PC-3 (cell line): ENCODE data around the gene SAMD11. TPM values are rescaled to one million over a fixed set of nuclear protein-coding genes. Genes with fewer than 3 reads are reported as not detected.

ENCODE experiments used
- ATAC-seq: fragments of 200-7000 bp; cut with Tn5 transposase; 2 replicates; pipeline ENCODE4 v1.9.1; 2020; ENCODE audit warnings: mild to moderate bottlenecking, moderate library complexity
- BruUV-seq: library from RNA; stranded (reverse); fragments of 400-500 nt; replicated peaks from 2 replicates; lab custom pipeline; 2021; lab: Mats Ljungman, UMichigan
- CTCF ChIA-PET: fragments of 300-600 bp; sonication (Branson Sonifier 250); formaldehyde crosslinking; loops from one replicate; lab custom pipeline; 2022; ENCODE audit warnings: antibody characterized with exemption; lab: Charles Lee
- POLR2A ChIA-PET: fragments of 300-600 bp; sonication (Branson Sonifier 250); formaldehyde crosslinking; loops from one replicate; lab custom pipeline; 2022; ENCODE audit warnings: antibody characterized with exemption; ENCODE audit not compliant: unreplicated experiment; lab: Charles Lee
- DNase-seq: peaks from one replicate; pipeline ENCODE4 v3.0.0-alpha.2; 2015
- H2AFZ ChIP-seq: fragments of 300-600 bp; sonication (generic); 2 replicates; pipeline ENCODE4 v1.6.0; 2016; ENCODE audit warnings: antibody characterized with exemption, low read length
- H3F3A ChIP-seq: fragments of 300-600 bp; sonication (generic); one replicate; pipeline ENCODE4 v1.6.0; 2017; ENCODE audit warnings: antibody characterized with exemption, low read length, control low read depth, mild to moderate bottlenecking; ENCODE audit not compliant: unreplicated experiment
- H3K27ac ChIP-seq: fragments of 300-600 bp; sonication (generic); 2 replicates; pipeline ENCODE4 v1.5.1; 2016; ENCODE audit warnings: mild to moderate bottlenecking, low read length
- H3K27me3 ChIP-seq: fragments of 300-600 bp; sonication (generic); 2 replicates; pipeline ENCODE4 v1.6.1; 2016; ENCODE audit warnings: low read length, mixed read lengths
- H3K36me3 ChIP-seq: fragments of 300-600 bp; sonication (generic); 2 replicates; pipeline ENCODE4 v1.6.1; 2016; ENCODE audit warnings: low read depth, mixed run types, low read length, mixed read lengths
- H3K4me1 ChIP-seq: fragments of 300-600 bp; sonication (generic); 2 replicates; pipeline ENCODE4 v1.5.1; 2016; ENCODE audit warnings: low read length; ENCODE audit not compliant: insufficient read depth
- H3K4me2 ChIP-seq: fragments of 300-600 bp; sonication (generic); 2 replicates; pipeline ENCODE4 v1.6.0; 2016; ENCODE audit warnings: low read length
- H3K4me3 ChIP-seq: fragments of 300-600 bp; sonication (generic); 2 replicates; pipeline ENCODE4 v1.5.1; 2016; ENCODE audit warnings: mild to moderate bottlenecking, low read length, mixed read lengths
- H3K79me2 ChIP-seq: fragments of 300-600 bp; sonication (generic); 2 replicates; pipeline ENCODE4 v1.6.1; 2017; ENCODE audit warnings: low read length, mixed read lengths
- H3K9ac ChIP-seq: fragments of 300-600 bp; sonication (generic); 2 replicates; pipeline ENCODE4 v1.6.0; 2016; ENCODE audit warnings: mild to moderate bottlenecking, low read length
- H3K9me2 ChIP-seq: fragments of 300-600 bp; sonication (generic); replicated peaks from 2 replicates; pipeline ENCODE4 v1.6.1; 2016; ENCODE audit warnings: mixed run types, low read length, mixed read lengths
- H3K9me3 ChIP-seq: fragments of 300-600 bp; sonication (generic); 2 replicates; pipeline ENCODE4 v1.6.1; 2016; ENCODE audit warnings: low read length, mixed read lengths
- H4K20me1 ChIP-seq: fragments of 300-600 bp; sonication (generic); 2 replicates; pipeline ENCODE4 v1.6.1; 2016; ENCODE audit warnings: low read length, mixed read lengths
- EZH2 ChIP-seq: fragments of 300-600 bp; sonication (generic); IDR thresholded peaks from one replicate; pipeline ENCODE4 v1.6.1; 2017; ENCODE audit warnings: antibody characterized with exemption, mild to moderate bottlenecking, low read length; ENCODE audit not compliant: unreplicated experiment
- EZH2phosphoT487 ChIP-seq: fragments of 300-600 bp; sonication (generic); IDR thresholded peaks from 2 replicates; pipeline ENCODE4 v1.6.1; 2018; ENCODE audit warnings: mild to moderate bottlenecking, antibody characterized with exemption, low read length, borderline replicate concordance
- intact Hi-C: fragments of 100-400 bp; cut with micrococcal nuclease; formaldehyde crosslinking; loops from 2 replicates; pipeline ENCODE4 v1.9.0; 2023
- total RNA-seq: library from RNA; depleted of rRNA; stranded (reverse); fragments of >200 nt; gene quantifications from 2 replicates; pipeline ENCODE4 v1.2.3, GENCODE V29; 2014
- TF ChIP-seq, protein P1 (sequence below): fragments of 300-600 bp; sonication (generic); conservative IDR thresholded peaks from 2 replicates; pipeline ENCODE4 v1.5.1; 2017; ENCODE audit warnings: antibody characterized with exemption, low read depth, mild to moderate bottlenecking, low read length

SAMD11 gene
- total RNA-seq, 1 experiment from 2014 or later, result 5.8 TPM

DNA sequence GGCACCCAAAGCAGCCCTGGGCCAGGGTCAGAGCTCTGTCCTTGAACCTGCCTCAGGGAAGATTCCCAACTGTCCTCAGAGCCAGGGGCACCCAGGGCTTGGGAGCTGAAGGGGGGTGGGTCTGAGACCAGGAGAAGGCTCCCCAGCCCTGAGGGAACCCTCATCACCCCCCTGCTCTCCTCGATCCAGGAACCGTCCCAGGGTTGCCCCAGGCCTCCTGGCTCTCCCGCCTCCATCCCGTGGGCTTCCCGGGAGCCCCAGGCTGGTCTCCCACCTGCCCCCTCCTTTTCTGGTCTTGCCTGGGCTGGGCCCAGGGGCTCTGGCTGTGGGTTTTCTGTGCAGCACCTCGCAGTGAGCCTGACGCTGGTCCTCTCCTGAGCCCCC lies 6.7 kb upstream of the SAMD11 start:
- Histone ChIP-seq H3K4me1 (no peaks in the 10 kb centered on the region; the same call in 1 of the 2 replicates), H3K79me2 (no peaks in the 10 kb centered on the region), H3K9me3 (no peaks in the 10 kb centered on the region), H3K27me3 (peaks cover 64% of the 10 kb centered on the region), H3K27ac (no peak overlapping the region), H3K4me2 (no peak overlapping the region), H3K4me3 (no peak overlapping the region), H3F3A (no peaks in the 10 kb centered on the region), H4K20me1 (no peaks in the 10 kb centered on the region), H2AFZ (no peak overlapping the region), H3K9ac (no peak overlapping the region), H3K36me3 (no peaks in the 10 kb centered on the region), H3K9me2 (no peaks in the 10 kb centered on the region)
- no TSS peak for BruUV-seq
- DNase-seq (no peak), ATAC-seq (no peak)
- intact Hi-C loops, result no loop called here
- ChIA-PET POLR2A (no interaction called here), CTCF (no interaction called here)
- TF ChIP-seq, protein P1, sequence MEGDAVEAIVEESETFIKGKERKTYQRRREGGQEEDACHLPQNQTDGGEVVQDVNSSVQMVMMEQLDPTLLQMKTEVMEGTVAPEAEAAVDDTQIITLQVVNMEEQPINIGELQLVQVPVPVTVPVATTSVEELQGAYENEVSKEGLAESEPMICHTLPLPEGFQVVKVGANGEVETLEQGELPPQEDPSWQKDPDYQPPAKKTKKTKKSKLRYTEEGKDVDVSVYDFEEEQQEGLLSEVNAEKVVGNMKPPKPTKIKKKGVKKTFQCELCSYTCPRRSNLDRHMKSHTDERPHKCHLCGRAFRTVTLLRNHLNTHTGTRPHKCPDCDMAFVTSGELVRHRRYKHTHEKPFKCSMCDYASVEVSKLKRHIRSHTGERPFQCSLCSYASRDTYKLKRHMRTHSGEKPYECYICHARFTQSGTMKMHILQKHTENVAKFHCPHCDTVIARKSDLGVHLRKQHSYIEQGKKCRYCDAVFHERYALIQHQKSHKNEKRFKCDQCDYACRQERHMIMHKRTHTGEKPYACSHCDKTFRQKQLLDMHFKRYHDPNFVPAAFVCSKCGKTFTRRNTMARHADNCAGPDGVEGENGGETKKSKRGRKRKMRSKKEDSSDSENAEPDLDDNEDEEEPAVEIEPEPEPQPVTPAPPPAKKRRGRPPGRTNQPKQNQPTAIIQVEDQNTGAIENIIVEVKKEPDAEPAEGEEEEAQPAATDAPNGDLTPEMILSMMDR, result no peak
- TF ChIP-seq EZH2phosphoT487 (no peak), EZH2 (no peak)

DNA sequence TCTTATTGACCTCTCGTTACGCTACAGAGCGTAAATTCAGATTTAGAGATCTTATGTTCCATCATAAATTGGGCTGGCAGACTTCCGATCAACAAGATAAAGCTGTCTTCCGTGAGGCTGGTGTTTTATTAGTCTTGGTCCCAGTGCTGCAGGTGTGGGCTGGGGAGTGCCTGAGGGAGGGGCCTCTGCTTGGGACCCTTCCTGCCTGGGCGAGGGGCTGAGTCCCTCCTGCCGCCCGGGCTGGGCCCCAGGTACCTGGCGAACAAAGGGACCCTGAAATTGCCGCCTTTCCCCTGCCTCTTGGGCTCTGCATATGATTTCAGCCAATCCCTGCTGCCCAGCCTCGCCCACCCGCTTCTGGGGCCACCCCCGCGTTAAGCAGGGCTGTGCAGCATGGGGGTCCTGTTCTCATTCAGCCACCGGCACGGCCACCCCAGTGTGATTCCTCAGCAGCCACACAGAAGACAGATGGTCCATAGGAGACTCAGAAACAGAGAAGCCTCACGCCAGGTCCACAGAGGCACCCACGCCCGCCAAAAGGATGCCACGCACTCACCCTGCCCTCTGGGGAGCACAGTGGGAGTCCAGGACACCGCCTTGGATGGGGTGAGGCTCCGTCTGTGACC lies 6.1 kb upstream of the SAMD11 start:
- no peaks in the 10 kb centered on the region for H3K79me2 ChIP-seq
- ChIA-PET POLR2A (no interaction called here), CTCF (no interaction called here)
- H3K27ac ChIP-seq, result no peak overlapping the region
- no TSS peak for BruUV-seq
- H3K9me3 ChIP-seq, result no peaks in the 10 kb centered on the region
- no peaks in the 10 kb centered on the region for H3K9me2 ChIP-seq
- TF ChIP-seq, protein P1, result no peak
- TF ChIP-seq EZH2, result no peak
- no peak for TF ChIP-seq EZH2phosphoT487
- H3K36me3 ChIP-seq, result no peaks in the 10 kb centered on the region
- DNase-seq (no peak), ATAC-seq (no peak)
- H3K27me3 ChIP-seq, result peaks cover 69% of the 10 kb centered on the region
- no peak overlapping the region for H3K4me2 ChIP-seq
- no peaks in the 10 kb centered on the region for H3F3A ChIP-seq
- H3K4me1 ChIP-seq, result no peaks in the 10 kb centered on the region; the same call in 1 of the 2 replicates
- H4K20me1 ChIP-seq, result no peaks in the 10 kb centered on the region
- H3K4me3 ChIP-seq, result no peak overlapping the region
- H2AFZ ChIP-seq, result no peak overlapping the region
- no peak overlapping the region for H3K9ac ChIP-seq
- intact Hi-C loops, result no loop called here

DNA sequence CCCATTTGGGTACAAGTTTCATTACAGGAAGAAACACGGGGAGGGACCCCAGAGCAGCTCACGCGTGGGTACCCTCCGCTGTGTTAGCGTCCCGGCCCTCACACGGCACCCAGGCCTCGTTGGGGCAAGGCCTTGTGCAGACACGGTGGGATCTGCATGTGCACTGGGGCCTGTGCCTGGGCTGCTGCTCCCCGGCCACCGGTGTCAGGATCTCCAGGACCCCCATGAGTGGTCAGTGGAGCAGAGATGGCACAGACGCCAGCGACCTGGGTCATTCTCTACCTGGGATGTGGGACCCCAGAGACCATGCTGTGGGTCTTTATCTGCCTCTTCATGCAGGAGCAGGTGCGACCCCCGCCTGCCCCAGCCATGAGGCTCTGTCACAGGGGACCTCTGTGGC lies 5.4 kb upstream of the SAMD11 start:
- no peaks in the 10 kb centered on the region for H3K36me3 ChIP-seq
- no peaks in the 10 kb centered on the region for H4K20me1 ChIP-seq
- H3K9me3 ChIP-seq, result no peaks in the 10 kb centered on the region
- H3K27me3 ChIP-seq, result peaks cover 77% of the 10 kb centered on the region
- H3K4me3 ChIP-seq, result no peak overlapping the region
- no peak overlapping the region for H3K4me2 ChIP-seq
- peaks cover 3% of the 10 kb centered on the region for H3K4me1 ChIP-seq
- no TSS peak for BruUV-seq
- H3K79me2 ChIP-seq, result no peaks in the 10 kb centered on the region
- H3F3A ChIP-seq, result no peaks in the 10 kb centered on the region
- DNase-seq (no peak), ATAC-seq (no peak)
- no peak overlapping the region for H2AFZ ChIP-seq
- H3K27ac ChIP-seq, result no peak overlapping the region
- H3K9ac ChIP-seq, result no peak overlapping the region
- ChIA-PET POLR2A (no interaction called here), CTCF (no interaction called here)
- intact Hi-C loops, result no loop called here
- no peak for TF ChIP-seq EZH2
- TF ChIP-seq EZH2phosphoT487, result no peak
- TF ChIP-seq, protein P1, result no peak
- H3K9me2 ChIP-seq, result no peaks in the 10 kb centered on the region
